Ovary (tissue), 9 donors: ENCODE data around the gene PLXNA4. TPM values are rescaled to one million over a fixed set of nuclear protein-coding genes. Genes with fewer than 3 reads are reported as not detected.

Experiments used
- DNase-seq, 5 donors: peaks; one replicate each; pipeline ENCODE4 v3.0.0-alpha.2; 2019 to 2020
- H3K27ac ChIP-seq, 2 donors: fragments of 200-600 bp; one replicate each; pipeline versions ENCODE4 v1.5.1 to v1.8.0; 2019 to 2022
- H3K27me3 ChIP-seq: fragments of 200-600 bp; one replicate; pipeline ENCODE4 v1.8.0; 2022
- H3K36me3 ChIP-seq: fragments of 200-600 bp; sonication (generic); one replicate; pipeline ENCODE4 v1.5.1; 2019
- H3K4me1 ChIP-seq: one replicate; pipeline ENCODE4 v1.8.1; 2013; ENCODE audit warnings: mild to moderate bottlenecking, moderate library complexity; ENCODE audit not compliant: insufficient read depth
- H3K4me3 ChIP-seq: fragments of 200-600 bp; sonication (generic); one replicate; pipeline ENCODE4 v1.5.1; 2017
- H3K9me3 ChIP-seq, 2 donors: fragments of 200-600 bp in 1 of 2; sonication (generic) in 1 of 2; one replicate each; pipeline versions ENCODE4 v1.5.1 to v1.8.1; 2013 to 2019; ENCODE audit warnings: mild to moderate bottlenecking in 1 of 2, moderate library complexity in 1 of 2
- EP300 ChIP-seq: sonication (generic); formaldehyde crosslinking; IDR thresholded peaks from one replicate; pipeline ENCODE4 v1.6.1; 2017; ENCODE audit warnings: antibody characterized with exemption
- POLR2A ChIP-seq: fragments of 450-650 bp; IDR thresholded peaks from one replicate; pipeline ENCODE4 v1.6.1; 2017; ENCODE audit warnings: antibody characterized with exemption, mild to moderate bottlenecking, moderate library complexity
- WGBS, 3 donors: extraction: QIAGEN DNeasy Blood & Tissue Kit in 1 of 3; methylation state at CpG; one replicate each; pipeline versions ENCODE4 v1.1.5 to v1.1.7; 2013 to 2017; 5-methylcytosine and 5-hydroxymethylcytosine counted together
- intact Hi-C, 4 donors: fragments of 100-400 bp; cut with DNase I; formaldehyde crosslinking; loops; one replicate each; pipeline versions ENCODE4 v1.11.0 to v1.15.1; 2022 to 2023
- polyA plus RNA-seq, 2 donors: library from polyadenylated mRNA; stranded (reverse); fragments of 200-250 nt in 1 of 2; fragments of 350-450 nt in 1 of 2; fragmentation: Illumina TruSeq in 1 of 2; extraction: RNeasy Lipid Tissue Mini Kit (QIAGEN cat#74804) in 1 of 2; gene quantifications; one replicate each; pipeline ENCODE4 v1.2.3, GENCODE V29; 2013 to 2014
- total RNA-seq, 7 donors: library from RNA; depleted of rRNA in 2 of 7; stranded (reverse); fragments of >200 nt in 2 of 7; fragmentation: NEBNext Ultra II Directional in 3 of 7; extraction: Animal tissue kit (Norgen Biotek cat#: 25700) in 3 of 7; gene quantifications; one replicate each; pipeline versions ENCODE4 v1.1.0 to v1.2.4, GENCODE V29; 2016 to 2023
- TF ChIP-seq, protein P1 (sequence below), 3 donors: fragments of 450-650 bp in 2 of 3; fragments of 200-600 bp in 1 of 3; IDR thresholded peaks; one replicate each; pipeline versions ENCODE4 v1.5.1 to v1.8.0; 2016 to 2022; ENCODE audit warnings: antibody characterized with exemption in 3 of 3, mild to moderate bottlenecking in 1 of 3
- donor health status: DM: no; HTN: no; CAD: no; lungs with moderate emphysema.
- donor health status: DM: no; HTN: no; CAD: no.
- donor health status: Bipolar disorder and iron deficiency.
- donor health status: DM: yes; HTN: yes; CAD: no.
- donor health status: DM: no; HTN: no; CAD: no.
- donor health status: DM: yes; HTN: yes; CAD: no.

Gene PLXNA4
- total and polyA plus RNA-seq, 9 donors: 5.1 to 39.9 (median 11.4) TPM

DNA sequence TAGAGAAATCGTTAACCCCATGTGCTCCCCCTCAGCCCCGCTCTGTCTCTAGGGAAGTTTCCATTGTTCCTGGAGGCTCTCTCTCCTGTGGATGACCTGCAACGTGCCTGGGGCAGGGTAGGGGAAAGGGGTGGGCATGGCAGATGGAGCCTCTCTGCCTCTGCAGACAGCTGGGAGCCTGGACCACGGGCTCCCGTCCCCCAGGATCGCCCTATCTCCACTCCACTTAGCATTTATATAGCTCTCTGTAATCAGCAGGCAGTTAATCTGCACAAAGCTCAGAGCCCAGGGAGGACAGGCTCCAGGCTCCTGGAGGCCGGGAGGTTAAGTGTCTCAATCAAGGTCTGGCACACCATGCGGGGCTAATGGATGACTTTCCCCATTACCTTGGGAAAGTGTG is 369.7 kb downstream of the PLXNA4 start:
- Histone ChIP-seq H3K27me3 (no peaks in the 10 kb centered on the region), H3K27ac (no peak overlapping the region), H3K9me3 (no peaks in the 10 kb centered on the region), H3K4me1 (no peaks in the 10 kb centered on the region), H3K36me3 (no peaks in the 10 kb centered on the region), H3K4me3 (no peak overlapping the region)
- TF ChIP-seq, protein P1, sequence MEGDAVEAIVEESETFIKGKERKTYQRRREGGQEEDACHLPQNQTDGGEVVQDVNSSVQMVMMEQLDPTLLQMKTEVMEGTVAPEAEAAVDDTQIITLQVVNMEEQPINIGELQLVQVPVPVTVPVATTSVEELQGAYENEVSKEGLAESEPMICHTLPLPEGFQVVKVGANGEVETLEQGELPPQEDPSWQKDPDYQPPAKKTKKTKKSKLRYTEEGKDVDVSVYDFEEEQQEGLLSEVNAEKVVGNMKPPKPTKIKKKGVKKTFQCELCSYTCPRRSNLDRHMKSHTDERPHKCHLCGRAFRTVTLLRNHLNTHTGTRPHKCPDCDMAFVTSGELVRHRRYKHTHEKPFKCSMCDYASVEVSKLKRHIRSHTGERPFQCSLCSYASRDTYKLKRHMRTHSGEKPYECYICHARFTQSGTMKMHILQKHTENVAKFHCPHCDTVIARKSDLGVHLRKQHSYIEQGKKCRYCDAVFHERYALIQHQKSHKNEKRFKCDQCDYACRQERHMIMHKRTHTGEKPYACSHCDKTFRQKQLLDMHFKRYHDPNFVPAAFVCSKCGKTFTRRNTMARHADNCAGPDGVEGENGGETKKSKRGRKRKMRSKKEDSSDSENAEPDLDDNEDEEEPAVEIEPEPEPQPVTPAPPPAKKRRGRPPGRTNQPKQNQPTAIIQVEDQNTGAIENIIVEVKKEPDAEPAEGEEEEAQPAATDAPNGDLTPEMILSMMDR (IDR thresholded peaks at IDR 0.05): no peak
- TF ChIP-seq POLR2A (no peak), EP300 (no peak)
- intact Hi-C loops: no loop called here
- 55 to 65% (median 62%) methylated on average over 8 of the region's 8 CpGs for WGBS, 3 donors
- DNase-seq: no peak

DNA sequence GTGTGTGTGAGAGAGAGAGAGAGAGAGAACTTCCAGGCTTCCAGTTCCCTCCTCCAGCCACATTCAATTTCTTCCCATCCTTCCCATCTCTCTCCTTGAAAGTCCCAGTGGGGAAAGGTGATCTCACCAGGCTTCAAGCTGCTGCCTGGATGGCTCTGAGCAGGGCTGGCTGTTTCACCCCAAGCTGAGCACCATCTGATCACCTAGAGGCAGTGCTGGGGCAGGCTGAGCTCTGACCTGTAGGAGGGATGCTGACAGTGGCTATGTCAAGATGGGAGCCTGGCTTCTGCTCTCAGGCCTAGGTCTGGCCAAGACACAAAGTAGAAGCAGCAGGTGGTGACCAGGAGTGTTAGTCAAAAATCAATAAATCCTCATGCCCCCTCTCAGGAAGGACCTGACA is 370.8 kb downstream of the PLXNA4 start:
- DNase-seq: no peak
- Histone ChIP-seq H3K27me3 (no peaks in the 10 kb centered on the region), H3K4me1 (no peaks in the 10 kb centered on the region), H3K27ac (no peak overlapping the region), H3K9me3 (no peaks in the 10 kb centered on the region), H3K4me3 (no peak overlapping the region), H3K36me3 (no peaks in the 10 kb centered on the region)
- no peak for TF ChIP-seq POLR2A
- TF ChIP-seq, protein P1 (IDR thresholded peaks at IDR 0.05): no peak
- TF ChIP-seq EP300: no peak
- intact Hi-C loops: no loop called here

DNA sequence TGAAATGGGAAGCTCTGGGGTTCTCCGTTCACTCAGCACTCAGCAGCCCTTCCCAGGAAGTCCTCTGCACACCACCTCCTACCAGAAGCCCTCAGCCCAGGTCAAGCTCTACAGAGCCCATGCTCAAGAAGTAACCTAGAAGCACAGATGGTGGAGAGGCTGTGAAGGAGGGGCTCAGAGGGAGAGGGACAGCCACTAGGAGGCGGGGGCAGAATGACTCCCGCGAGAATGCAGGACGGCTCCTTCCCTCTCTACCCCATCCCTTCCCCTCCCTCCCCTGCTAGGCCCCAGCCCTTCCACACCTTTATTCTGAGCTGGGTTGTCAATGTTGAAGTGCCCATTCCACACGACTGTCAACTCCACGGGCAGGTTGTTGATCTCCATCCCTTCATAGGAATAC is 373.2 kb downstream of the PLXNA4 start:
- intact Hi-C loops: no loop called here
- no peak overlapping the region for H3K4me3 ChIP-seq
- no peaks in the 10 kb centered on the region for H3K9me3 ChIP-seq
- no peak for DNase-seq
- no peaks in the 10 kb centered on the region for H3K27me3 ChIP-seq
- H3K36me3 ChIP-seq: no peaks in the 10 kb centered on the region
- no peak overlapping the region for H3K27ac ChIP-seq
- 80 to 86% (median 84%) methylated on average over 7 of the region's 7 CpGs for WGBS, 3 donors
- H3K4me1 ChIP-seq: no peaks in the 10 kb centered on the region
- TF ChIP-seq POLR2A (no peak), EP300 (no peak)
- TF ChIP-seq, protein P1 (IDR thresholded peaks at IDR 0.05): no peak

DNA sequence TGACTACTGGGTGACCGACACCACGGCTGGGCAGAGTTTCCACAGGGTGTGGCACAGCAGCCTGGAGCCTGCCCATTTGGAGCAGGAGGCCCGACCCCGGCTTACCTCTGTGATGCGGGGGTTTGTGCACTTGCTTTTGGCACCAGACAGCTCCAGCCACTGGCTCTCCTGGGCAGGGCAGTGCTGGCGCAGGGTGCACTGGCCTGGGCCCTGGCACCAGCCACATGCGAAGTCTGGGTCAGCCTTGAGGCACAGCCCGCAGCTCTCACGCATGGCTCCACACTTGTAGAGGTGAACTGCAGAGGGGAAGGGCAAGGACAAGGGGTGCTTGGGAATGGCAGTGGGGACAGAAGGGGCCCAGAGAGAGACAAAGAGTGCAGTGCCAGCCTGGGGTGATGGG is 373.7 kb downstream of the PLXNA4 start:
- Histone ChIP-seq H3K36me3 (no peaks in the 10 kb centered on the region), H3K4me3 (no peak overlapping the region), H3K27ac (no peak overlapping the region), H3K9me3 (no peaks in the 10 kb centered on the region), H3K4me1 (no peaks in the 10 kb centered on the region), H3K27me3 (no peaks in the 10 kb centered on the region)
- no peak for TF ChIP-seq EP300
- TF ChIP-seq, protein P1 (IDR thresholded peaks at IDR 0.05): no peak
- no peak for TF ChIP-seq POLR2A
- no peak for DNase-seq
- WGBS, 3 donors: 94 to 97% (median 96%) methylated on average over 7 to 9 of the region's 9 CpGs
- intact Hi-C loops: no loop called here

DNA sequence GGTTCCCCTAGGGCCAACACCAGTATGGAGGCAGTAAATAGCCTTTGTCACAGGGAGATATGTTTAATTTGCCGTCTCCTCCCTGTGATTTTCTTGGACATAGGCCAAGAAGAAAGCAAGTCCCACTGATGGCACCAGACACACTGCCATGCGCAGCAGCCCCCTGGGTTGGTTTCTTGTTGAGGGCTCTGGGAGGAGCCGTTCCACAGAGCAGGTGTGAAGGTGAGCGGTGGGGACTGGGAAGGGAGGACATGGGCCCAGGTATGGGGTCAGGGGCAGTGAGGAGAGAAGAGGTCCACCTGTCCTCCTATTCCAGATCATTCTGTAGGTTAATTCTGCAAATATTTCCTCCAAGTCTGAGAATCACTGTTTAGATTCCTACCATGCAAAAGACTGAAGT is 376.1 kb downstream of the PLXNA4 start:
- Histone ChIP-seq H3K4me3 (no peak overlapping the region), H3K4me1 (no peaks in the 10 kb centered on the region), H3K9me3 (no peaks in the 10 kb centered on the region), H3K27me3 (no peaks in the 10 kb centered on the region), H3K27ac (no peak overlapping the region), H3K36me3 (no peaks in the 10 kb centered on the region)
- intact Hi-C loops: no loop called here
- WGBS, 3 donors: 73 to 81% (median 74%) methylated on average over 4 of the region's 4 CpGs
- TF ChIP-seq POLR2A: no peak
- TF ChIP-seq, protein P1 (IDR thresholded peaks at IDR 0.05): no peak
- no peak for TF ChIP-seq EP300
- DNase-seq: no peak
